ENCODE results near the gene SCARF2.

- TF ChIP-seq, protein P1, sequence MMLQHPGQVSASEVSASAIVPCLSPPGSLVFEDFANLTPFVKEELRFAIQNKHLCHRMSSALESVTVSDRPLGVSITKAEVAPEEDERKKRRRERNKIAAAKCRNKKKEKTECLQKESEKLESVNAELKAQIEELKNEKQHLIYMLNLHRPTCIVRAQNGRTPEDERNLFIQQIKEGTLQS (IDR thresholded peaks at IDR 0.05; ENCODE audit: insufficient read depth, low read depth, low read length), result no peak
- TF ChIP-seq CTCF (IDR thresholded peaks at IDR 0.05; ENCODE audit: control extremely low read depth in 1 of 3, insufficient read depth in 1 of 3, low read depth in 1 of 3, low read length in 3 of 3) (no peak), SIX5 (IDR thresholded peaks at IDR 0.05; ENCODE audit: low read depth, low read length) (no peak), POLR2A (IDR thresholded peaks at IDR 0.05; ENCODE audit: control extremely low read depth in 1 of 2, low read depth in 2 of 2, low read length in 2 of 2) (no peak), JUN (IDR thresholded peaks at IDR 0.05; ENCODE audit: low read depth, low read length) (no peak), YY1 (IDR thresholded peaks at IDR 0.05; ENCODE audit: low read depth, low read length) (no peak), KDM1A (IDR thresholded peaks at IDR 0.05; ENCODE audit: borderline replicate concordance, low read length) (no peak), POLR2AphosphoS5 (IDR thresholded peaks at IDR 0.05; ENCODE audit: low read depth, low read length) (no peak), NRF1 (IDR thresholded peaks at IDR 0.05; ENCODE audit: low read depth, low read length) (no peak), TAF1 (IDR thresholded peaks at IDR 0.05; ENCODE audit: low read depth, low read length) (no peak), SP1 (IDR thresholded peaks at IDR 0.05; ENCODE audit: low read depth, low read length) (no peak), EZH2 (IDR thresholded peaks at IDR 0.05; ENCODE audit: low read depth, low read length, severe bottlenecking) (no peak), SIN3A (conservative IDR thresholded peaks at IDR 0.05 in 1 of 2, IDR thresholded peaks at IDR 0.05 in 1 of 2; ENCODE audit: low read depth in 1 of 2, low read length in 2 of 2) (no peak)
- TF ChIP-seq, protein P2, sequence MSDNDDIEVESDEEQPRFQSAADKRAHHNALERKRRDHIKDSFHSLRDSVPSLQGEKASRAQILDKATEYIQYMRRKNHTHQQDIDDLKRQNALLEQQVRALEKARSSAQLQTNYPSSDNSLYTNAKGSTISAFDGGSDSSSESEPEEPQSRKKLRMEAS (IDR thresholded peaks at IDR 0.05), result no peak
Observed at GRCh38 chr22:20386336-20386735, 51.3 kb downstream of the SCARF2 start.
